HCT116 (cell line): ENCODE data around the gene CHSY3. TPM values are rescaled to one million over a fixed set of nuclear protein-coding genes. Genes with fewer than 3 reads are reported as not detected.

Experiments
- ATAC-seq: fragments of 200-7000 bp; cut with Tn5 transposase; 2 replicates; pipeline ENCODE4 v1.9.1; 2020; ENCODE audit warnings: mild to moderate bottlenecking, moderate library complexity
- BruUV-seq: library from RNA; stranded (reverse); fragments of 400-500 nt; replicated peaks from 2 replicates; lab custom pipeline; 2021; lab: Mats Ljungman, UMichigan
- CTCF ChIA-PET: fragments of 300-600 bp; sonication (Branson Sonifier 250); formaldehyde crosslinking; loops from one replicate; lab custom pipeline; 2021; ENCODE audit warnings: antibody characterized with exemption; lab: Charles Lee
- POLR2A ChIA-PET: fragments of 300-600, 350-600 bp; sonication (Branson Sonifier 250); formaldehyde crosslinking; loops from one replicate; lab custom pipeline; 2021; ENCODE audit warnings: antibody characterized with exemption; lab: Charles Lee
- RAD21 ChIA-PET, 2 experiments: fragments of 300-600 bp; sonication (Branson Sonifier 250); formaldehyde crosslinking; loops; one replicate each; lab custom pipeline; 2023; ENCODE audit warnings: low total read pairs in 2 of 2; ENCODE audit not compliant: uncharacterized antibody in 2 of 2, unreplicated experiment in 2 of 2, low non-redundant PET in 1 of 2; lab: Charles Lee
- DNase-seq: peaks from one replicate; pipeline ENCODE4 v3.0.0-alpha.2; 2010; ENCODE audit warnings: low read depth, low spot score
- H2AFZ ChIP-seq: fragments of 200-600 bp; shearing (Covaris generic), sonication (generic); 2 replicates; pipeline ENCODE4 v1.6.1; 2017; ENCODE audit warnings: low read depth, mixed run types, mixed read lengths, antibody characterized with exemption, low read length; ENCODE audit not compliant: poor library complexity, severe bottlenecking
- H3K27ac ChIP-seq: 2 replicates; pipeline ENCODE4 v1.5.1; 2012; ENCODE audit warnings: low read depth, low read length
- H3K27me3 ChIP-seq: fragments of 200-600 bp; sonication (generic); 2 replicates; pipeline ENCODE4 v1.6.1; 2016; ENCODE audit warnings: mixed run types, low read length, mixed read lengths; ENCODE audit not compliant: insufficient read depth
- H3K36me3 ChIP-seq, 2 experiments: fragments of 200-500 bp in 1 of 2; fragments of 200-600 bp in 1 of 2; sonication (Bioruptor generic) in 1 of 2; sonication (generic) in 1 of 2; 2 replicates each; pipeline versions ENCODE4 v1.5.1 to v1.6.1; 2014 to 2016; ENCODE audit warnings: low read length in 2 of 2, inconsistent platforms in 1 of 2, mixed read lengths in 1 of 2, mixed run types in 1 of 2; ENCODE audit not compliant: insufficient read depth in 2 of 2, control insufficient read depth in 1 of 2
- H3K4me1 ChIP-seq, 2 experiments: fragments of 200-600 bp in 1 of 2; sonication (generic) in 1 of 2; 2 replicates each; pipeline versions ENCODE4 v1.5.1 to v1.6.1; 2012 to 2017; ENCODE audit warnings: low read length in 2 of 2, inconsistent platforms in 1 of 2, mild to moderate bottlenecking in 1 of 2, mixed read lengths in 1 of 2, mixed run types in 1 of 2, moderate library complexity in 1 of 2; ENCODE audit not compliant: insufficient read depth in 2 of 2, control insufficient read depth in 1 of 2
- H3K4me2 ChIP-seq: fragments of 200-600 bp; sonication (generic); 2 replicates; pipeline ENCODE4 v1.6.1; 2017; ENCODE audit warnings: mixed run types, low read length, mixed read lengths
- H3K4me3 ChIP-seq, 2 experiments: fragments of 200-600 bp in 1 of 2; sonication (generic) in 1 of 2; replicated peaks in 1 of 2; 2 replicates each; pipeline ENCODE4 v1.5.1; 2011 to 2016; ENCODE audit warnings: low read length in 2 of 2, control low read depth in 1 of 2, low read depth in 1 of 2, mild to moderate bottlenecking in 1 of 2, mixed read lengths in 1 of 2, mixed run types in 1 of 2
- H3K79me2 ChIP-seq: fragments of 200-600 bp; sonication (generic); 2 replicates; pipeline ENCODE4 v1.6.1; 2017; ENCODE audit warnings: mild to moderate bottlenecking, mixed run types, low read length, moderate library complexity, mixed read lengths; ENCODE audit not compliant: insufficient read depth
- H3K9ac ChIP-seq: fragments of 200-600 bp; sonication (generic); 2 replicates; pipeline ENCODE4 v1.6.1; 2016; ENCODE audit warnings: low read length, mixed read lengths
- H3K9me2 ChIP-seq: fragments of 200-600 bp; sonication (generic), shearing (Covaris generic); 2 replicates; pipeline ENCODE4 v1.6.1; 2017; ENCODE audit warnings: mixed run types, mild to moderate bottlenecking, moderate library complexity; ENCODE audit not compliant: insufficient read depth
- H3K9me3 ChIP-seq, 2 experiments: fragments of 200-500 bp in 1 of 2; fragments of 200-600 bp in 1 of 2; sonication (Bioruptor generic) in 1 of 2; sonication (generic) in 1 of 2; 2 replicates each; pipeline ENCODE4 v1.6.1; 2014 to 2017; ENCODE audit warnings: low read length in 2 of 2, mixed read lengths in 2 of 2, inconsistent platforms in 1 of 2, low read depth in 1 of 2, mild to moderate bottlenecking in 1 of 2, mixed run types in 1 of 2, moderate library complexity in 1 of 2; ENCODE audit not compliant: control insufficient read depth in 1 of 2, insufficient read depth in 1 of 2
- H4K20me1 ChIP-seq: fragments of 200-600 bp; sonication (generic), shearing (Covaris generic); 2 replicates; pipeline ENCODE4 v1.6.1; 2017; ENCODE audit warnings: mixed run types, mild to moderate bottlenecking, moderate library complexity; ENCODE audit not compliant: insufficient read depth
- CBX3 ChIP-seq: IDR thresholded peaks from 2 replicates; pipeline ENCODE4 v1.6.1; 2012; ENCODE audit warnings: low read depth
- CTCF ChIP-seq, 3 experiments: fragments of 200-600 bp in 1 of 3; sonication (generic) in 1 of 3; IDR thresholded peaks in 2 of 3; conservative IDR thresholded peaks in 1 of 3; 2 replicates each; pipeline ENCODE4 v1.5.1; 2012 to 2017; ENCODE audit warnings: low read depth in 2 of 3, low read length in 2 of 3, antibody characterized with exemption in 1 of 3, borderline replicate concordance in 1 of 3, control low read depth in 1 of 3, mild to moderate bottlenecking in 1 of 3, mixed read lengths in 1 of 3, mixed run types in 1 of 3, moderate library complexity in 1 of 3; ENCODE audit not compliant: insufficient read depth in 1 of 3
- EGR1 ChIP-seq: IDR thresholded peaks from 2 replicates; pipeline ENCODE4 v1.6.1; 2012; ENCODE audit warnings: low read depth
- ELF1 ChIP-seq: IDR thresholded peaks from 2 replicates; pipeline ENCODE4 v1.6.1; 2012; ENCODE audit warnings: low read depth, borderline replicate concordance
- EZH2 ChIP-seq: fragments of 200-600 bp; sonication (generic); IDR thresholded peaks from 2 replicates; pipeline ENCODE4 v1.6.1; 2017; ENCODE audit warnings: antibody characterized with exemption, mixed run types
- JUND ChIP-seq: IDR thresholded peaks from 2 replicates; pipeline ENCODE4 v1.6.1; 2012
- MAX ChIP-seq: IDR thresholded peaks from 2 replicates; pipeline ENCODE4 v1.6.1; 2012
- POLR2A ChIP-seq: IDR thresholded peaks from 2 replicates; pipeline ENCODE4 v1.7.0; 2011; ENCODE audit warnings: borderline replicate concordance; ENCODE audit not compliant: insufficient read depth, insufficient read length; ENCODE audit errors: extremely low read depth
- RAD21 ChIP-seq: IDR thresholded peaks from 2 replicates; pipeline ENCODE4 v1.6.1; 2012; ENCODE audit warnings: low read depth, mild to moderate bottlenecking
- REST ChIP-seq: IDR thresholded peaks from 2 replicates; pipeline ENCODE4 v1.6.1; 2012; ENCODE audit warnings: low read depth
- SIN3A ChIP-seq: IDR thresholded peaks from 2 replicates; pipeline ENCODE4 v1.6.1; 2012; ENCODE audit warnings: low read depth
- ZBTB33 ChIP-seq: IDR thresholded peaks from 2 replicates; pipeline ENCODE4 v1.6.1; 2011; ENCODE audit warnings: mild to moderate bottlenecking, low read length, moderate library complexity; ENCODE audit not compliant: insufficient replicate concordance; ENCODE audit errors: extremely low read depth
- ZFX ChIP-seq: fragments of 450-650 bp; IDR thresholded peaks from 2 replicates; pipeline ENCODE4 v1.6.1; 2017
- ZNF274 ChIP-seq: fragments of 200-500 bp; sonication (Bioruptor generic); IDR thresholded peaks from 2 replicates; pipeline ENCODE4 v1.6.1; 2014; ENCODE audit warnings: mild to moderate bottlenecking, low read depth, low read length, inconsistent platforms
- intact Hi-C: fragments of 100-400 bp; cut with micrococcal nuclease; formaldehyde crosslinking; loops from 2 replicates; pipeline ENCODE4 v1.10.0; 2022
- total RNA-seq: library from RNA; stranded (reverse); gene quantifications from one replicate; pipeline ENCODE4 v1.2.1, GENCODE V29; 2021; ENCODE audit not compliant: unreplicated experiment

CHSY3 gene
- total RNA-seq, 1 experiment from 2014 or later = 2.3 TPM

- Histone ChIP-seq H3K9me2 (no peaks in the 10 kb centered on the region), H3K4me1 (no peaks in the 10 kb centered on the region), H3K27me3 (no peaks in the 10 kb centered on the region), H2AFZ (no peak overlapping the region), H3K9ac (no peak overlapping the region), H3K9me3 (no peaks in the 10 kb centered on the region), H3K27ac (no peak overlapping the region), H3K4me3 (no peak overlapping the region), H3K36me3 (no peaks in the 10 kb centered on the region), H4K20me1 (no peaks in the 10 kb centered on the region), H3K79me2 (no peaks in the 10 kb centered on the region), H3K4me2 (no peak overlapping the region)
- ATAC-seq (no peak), DNase-seq (no peak)
- RAD21 ChIA-PET = no interaction called here
- TF ChIP-seq CBX3 = no peak
- TF ChIP-seq EGR1 = no peak
- TF ChIP-seq ZFX = no peak
- no peak for TF ChIP-seq ZBTB33
- no peak for TF ChIP-seq SIN3A
- no peak for TF ChIP-seq ZNF274
- CTCF ChIA-PET = no interaction called here
- intact Hi-C loops = no loop called here
- BruUV-seq = no TSS peak
- POLR2A ChIA-PET = no interaction called here
Measured at GRCh38 chr5:129930221-129930620, 26.0 kb downstream of the CHSY3 start.

GRCh38 chr5:129935626-129936025 lies 31.4 kb downstream of the CHSY3 start:
- no peaks in the 10 kb centered on the region for H3K9me2 ChIP-seq
- no peak overlapping the region for H2AFZ ChIP-seq
- H3K27ac ChIP-seq = no peak overlapping the region
- BruUV-seq = no TSS peak
- ChIA-PET CTCF (no interaction called here), POLR2A (no interaction called here), RAD21 (no interaction called here)
- TF ChIP-seq MAX (no peak), REST (no peak), ELF1 (no peak), POLR2A (no peak), RAD21 (no peak), JUND (no peak), EZH2 (no peak), CTCF (IDR thresholded peaks at IDR 0.05 in 2 of 3, conservative IDR thresholded peaks at IDR 0.05 in 1 of 3; ENCODE audit: borderline replicate concordance in 1 of 3, insufficient read depth in 1 of 3, low read depth in 2 of 3, low read length in 2 of 3) (no peak)
- H3K36me3 ChIP-seq = no peaks in the 10 kb centered on the region
- H3K4me1 ChIP-seq = no peaks in the 10 kb centered on the region
- no peaks in the 10 kb centered on the region for H3K9me3 ChIP-seq
- no peak overlapping the region for H3K9ac ChIP-seq
- H4K20me1 ChIP-seq = no peaks in the 10 kb centered on the region
- DNase-seq (no peak), ATAC-seq (no peak)
- no peak overlapping the region for H3K4me3 ChIP-seq
- no peak overlapping the region for H3K4me2 ChIP-seq
- no peaks in the 10 kb centered on the region for H3K27me3 ChIP-seq
- intact Hi-C loops = no loop called here
- H3K79me2 ChIP-seq = no peaks in the 10 kb centered on the region
